ENCODE data around the gene PANX1. TPM values are rescaled to one million over a fixed set of nuclear protein-coding genes. Genes with fewer than 3 reads are reported as not detected.
A peak's percentile ranks its signal among the peaks of the same experiment; 100 is the strongest.

Gene PANX1
- total RNA-seq, 1 experiment from 2014 or later: 26.1 TPM

DNA sequence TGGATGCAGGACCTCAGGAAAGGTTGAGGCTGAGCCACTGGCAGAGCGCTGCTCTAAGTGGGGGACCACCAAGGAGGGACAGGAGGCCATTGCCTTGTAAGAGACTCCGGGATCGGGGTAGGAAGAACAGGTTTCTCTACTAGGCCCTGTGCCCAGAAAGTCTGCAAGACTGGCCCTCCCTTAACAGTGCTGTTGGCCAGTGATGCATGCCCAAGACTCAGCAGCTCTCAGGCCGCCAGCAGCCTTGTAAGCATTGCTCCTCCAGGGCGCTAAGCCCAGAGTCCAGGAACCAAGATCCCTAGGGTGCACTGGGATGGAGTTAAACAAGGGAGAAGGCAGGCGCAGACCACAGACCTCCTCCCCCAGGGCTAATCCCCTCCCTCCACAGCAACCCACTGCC is 39.3 kb upstream of the PANX1 start:
- Mint-ChIP-seq H3K4me3 (ENCODE audit: unreplicated experiment) (no peak overlapping the region), H3K4me1 (ENCODE audit: insufficient read depth, unreplicated experiment) (no peaks in the 10 kb centered on the region), H3K27ac (ENCODE audit: low read depth, unreplicated experiment) (no peak overlapping the region), H3K9me3 (ENCODE audit: unreplicated experiment) (no peaks in the 10 kb centered on the region), H3K36me3 (ENCODE audit: insufficient read depth, unreplicated experiment) (no peaks in the 10 kb centered on the region), H3K27me3 (ENCODE audit: insufficient read depth, unreplicated experiment) (peaks cover 28% of the 10 kb centered on the region)
- TF ChIP-seq, protein P1, sequence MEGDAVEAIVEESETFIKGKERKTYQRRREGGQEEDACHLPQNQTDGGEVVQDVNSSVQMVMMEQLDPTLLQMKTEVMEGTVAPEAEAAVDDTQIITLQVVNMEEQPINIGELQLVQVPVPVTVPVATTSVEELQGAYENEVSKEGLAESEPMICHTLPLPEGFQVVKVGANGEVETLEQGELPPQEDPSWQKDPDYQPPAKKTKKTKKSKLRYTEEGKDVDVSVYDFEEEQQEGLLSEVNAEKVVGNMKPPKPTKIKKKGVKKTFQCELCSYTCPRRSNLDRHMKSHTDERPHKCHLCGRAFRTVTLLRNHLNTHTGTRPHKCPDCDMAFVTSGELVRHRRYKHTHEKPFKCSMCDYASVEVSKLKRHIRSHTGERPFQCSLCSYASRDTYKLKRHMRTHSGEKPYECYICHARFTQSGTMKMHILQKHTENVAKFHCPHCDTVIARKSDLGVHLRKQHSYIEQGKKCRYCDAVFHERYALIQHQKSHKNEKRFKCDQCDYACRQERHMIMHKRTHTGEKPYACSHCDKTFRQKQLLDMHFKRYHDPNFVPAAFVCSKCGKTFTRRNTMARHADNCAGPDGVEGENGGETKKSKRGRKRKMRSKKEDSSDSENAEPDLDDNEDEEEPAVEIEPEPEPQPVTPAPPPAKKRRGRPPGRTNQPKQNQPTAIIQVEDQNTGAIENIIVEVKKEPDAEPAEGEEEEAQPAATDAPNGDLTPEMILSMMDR (IDR thresholded peaks at IDR 0.05; ENCODE audit: unreplicated experiment): no peak
- DNase-seq (ENCODE audit: unreplicated experiment): no peak
- POLR2A ChIA-PET: no interaction called here
- intact Hi-C loops (cut with micrococcal nuclease): no loop called here
- BruUV-seq (replicated peaks): no TSS peak
- CTCF ChIA-PET: no interaction called here

- CTCF ChIA-PET: no interaction called here
- H3K36me3 Mint-ChIP-seq (ENCODE audit: insufficient read depth, unreplicated experiment): no peaks in the 10 kb centered on the region
- no peak for DNase-seq (ENCODE audit: unreplicated experiment)
- H3K4me3 Mint-ChIP-seq (ENCODE audit: unreplicated experiment): no peak overlapping the region
- POLR2A ChIA-PET: no interaction called here
- TF ChIP-seq, protein P1 (IDR thresholded peaks at IDR 0.05; ENCODE audit: unreplicated experiment): no peak
- intact Hi-C loops (cut with micrococcal nuclease): no loop called here
- no peak overlapping the region for H3K27ac Mint-ChIP-seq (ENCODE audit: low read depth, unreplicated experiment)
- H3K27me3 Mint-ChIP-seq (ENCODE audit: insufficient read depth, unreplicated experiment): peaks cover 26% of the 10 kb centered on the region
- H3K9me3 Mint-ChIP-seq (ENCODE audit: unreplicated experiment): no peaks in the 10 kb centered on the region
- BruUV-seq (replicated peaks): no TSS peak
- no peaks in the 10 kb centered on the region for H3K4me1 Mint-ChIP-seq (ENCODE audit: insufficient read depth, unreplicated experiment)
Measured at GRCh38 chr11:94090401-94090800, 38.2 kb upstream of the PANX1 start.

DNA sequence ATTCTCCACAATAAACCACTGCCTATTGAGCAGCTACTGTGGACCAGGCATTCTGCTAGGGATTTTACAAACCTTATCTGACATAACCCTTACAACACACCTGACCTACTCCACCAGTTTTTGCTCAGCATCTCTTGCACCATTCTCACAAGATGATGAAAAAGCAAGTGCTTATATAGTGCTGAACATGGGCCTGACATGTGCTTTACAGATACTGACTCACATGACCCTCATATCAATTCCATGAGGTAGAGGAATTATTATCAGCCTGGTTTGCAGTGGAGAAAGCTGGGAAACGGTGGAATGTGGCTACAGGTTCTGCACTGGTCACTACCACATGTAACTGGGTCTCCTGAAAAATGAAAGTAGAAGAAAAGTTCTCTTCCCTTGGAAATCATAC is 37.5 kb upstream of the PANX1 start:
- no peak for DNase-seq (ENCODE audit: unreplicated experiment)
- H3K9me3 Mint-ChIP-seq (ENCODE audit: unreplicated experiment): no peaks in the 10 kb centered on the region
- intact Hi-C loops (cut with micrococcal nuclease): no loop called here
- H3K4me3 Mint-ChIP-seq (ENCODE audit: unreplicated experiment): no peak overlapping the region
- ChIA-PET POLR2A (no interaction called here), CTCF (no interaction called here)
- TF ChIP-seq, protein P1 (IDR thresholded peaks at IDR 0.05; ENCODE audit: unreplicated experiment): no peak
- peaks cover 25% of the 10 kb centered on the region for H3K27me3 Mint-ChIP-seq (ENCODE audit: insufficient read depth, unreplicated experiment)
- H3K36me3 Mint-ChIP-seq (ENCODE audit: insufficient read depth, unreplicated experiment): no peaks in the 10 kb centered on the region
- no TSS peak for BruUV-seq (replicated peaks)
- no peaks in the 10 kb centered on the region for H3K4me1 Mint-ChIP-seq (ENCODE audit: insufficient read depth, unreplicated experiment)
- H3K27ac Mint-ChIP-seq (ENCODE audit: low read depth, unreplicated experiment): no peak overlapping the region

DNA sequence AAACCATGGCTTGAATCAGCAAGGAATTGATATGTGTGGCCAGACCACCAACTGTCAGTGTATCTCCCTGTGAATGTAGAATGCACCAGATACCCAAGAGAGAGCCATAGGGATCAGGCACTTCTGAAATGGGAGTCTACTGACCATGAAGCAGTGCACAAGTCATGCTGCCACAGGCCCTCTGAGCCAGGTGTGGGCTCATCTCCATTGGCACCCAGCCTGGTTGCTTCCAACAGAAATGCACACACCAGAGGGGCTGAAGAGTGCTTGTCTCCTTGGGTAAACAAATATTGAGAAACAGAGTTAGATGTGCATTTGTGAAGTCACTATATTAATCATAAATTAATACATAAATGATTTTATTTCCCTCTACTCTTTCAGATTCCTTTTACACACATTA is 28.4 kb upstream of the PANX1 start:
- H3K36me3 Mint-ChIP-seq (ENCODE audit: insufficient read depth, unreplicated experiment): no peaks in the 10 kb centered on the region

More for the DNA sequence above, 28.4 kb upstream of the PANX1 start:
- TF ChIP-seq, protein P1 (IDR thresholded peaks at IDR 0.05; ENCODE audit: unreplicated experiment): no peak
- no TSS peak for BruUV-seq (replicated peaks)
- Mint-ChIP-seq H3K27me3 (ENCODE audit: insufficient read depth, unreplicated experiment) (peaks cover 36% of the 10 kb centered on the region), H3K9me3 (ENCODE audit: unreplicated experiment) (no peaks in the 10 kb centered on the region), H3K4me1 (ENCODE audit: insufficient read depth, unreplicated experiment) (no peaks in the 10 kb centered on the region), H3K27ac (ENCODE audit: low read depth, unreplicated experiment) (no peak overlapping the region), H3K4me3 (ENCODE audit: unreplicated experiment) (no peak overlapping the region)
- CTCF ChIA-PET: no interaction called here
- POLR2A ChIA-PET: no interaction called here
- peak; percentile 42 for DNase-seq (ENCODE audit: unreplicated experiment)
- intact Hi-C loops (cut with micrococcal nuclease): no loop called here
